Vagina (tissue), 2 donors: ENCODE results near the gene KIRREL3. TPM values are rescaled to one million over a fixed set of nuclear protein-coding genes. Genes with fewer than 3 reads are reported as not detected.

Experiments
- microRNA-seq: library from miRNA; unstranded; fragments of <30 nt; microRNA quantifications from one replicate; pipeline ENCODE4, GENCODE V29; 2017; ENCODE audit warnings: borderline number of aligned reads, borderline replicate concordance
- small RNA-seq: library from RNA; depleted of rRNA; stranded (forward); fragments of <200 nt; gene quantifications from one replicate; pipeline ENCODE3, GENCODE V24; 2016
- total RNA-seq: library from RNA; depleted of rRNA; stranded (reverse); fragments of >200 nt; gene quantifications from one replicate; pipeline ENCODE4 v1.2.3, GENCODE V29; 2016

KIRREL3 gene
- total RNA-seq, 1 donor from 2014 or later: not detected

Small RNA genes within 50 kb of the gene (microRNA-seq; reads per million reads assigned to microRNA genes)
- gene MIR3167: not detected

Small RNA genes within 50 kb of the gene (small RNA-seq; reads per million reads assigned to genes)
- gene AP001318.3 (not detected), gene MIR3167 (not detected)
